Mesodermal cell (in vitro differentiated cells): ENCODE measurements around the gene OR56B4.
"Not testable (repeated sequence)": the region's sequence is repeated elsewhere in the genome, so short reads cannot be mapped to it uniquely, and the experiment has no call there.

Source experiments
- H3K27ac ChIP-seq: 2 replicates; pipeline ENCODE4 v1.7.0; 2013; ENCODE audit warnings: mild to moderate bottlenecking, low read depth, low read length, moderate library complexity; ENCODE audit not compliant: severe bottlenecking
- H3K36me3 ChIP-seq: 2 replicates; pipeline ENCODE4 v1.7.1; 2013; ENCODE audit warnings: mild to moderate bottlenecking, low read length, moderate library complexity; ENCODE audit not compliant: control insufficient read depth, insufficient read depth
- H3K4me1 ChIP-seq: one replicate; pipeline ENCODE4 v1.7.1; 2013; ENCODE audit warnings: mild to moderate bottlenecking, low read length; ENCODE audit not compliant: insufficient read depth, control insufficient read depth, poor library complexity, severe bottlenecking
- H3K4me3 ChIP-seq: 2 replicates; pipeline ENCODE4 v1.7.0; 2013; ENCODE audit warnings: low read length, control low read depth, mild to moderate bottlenecking; ENCODE audit not compliant: insufficient read depth, poor library complexity, severe bottlenecking; ENCODE audit errors: extremely low read depth
- H3K9me3 ChIP-seq: 2 replicates; pipeline ENCODE4 v1.7.1; 2013; ENCODE audit warnings: mild to moderate bottlenecking, low read length, moderate library complexity; ENCODE audit not compliant: control insufficient read depth
- WGBS, 2 experiments: methylation state at CpG; one replicate each; pipeline ENCODE4 v1.1.5; 2013; ENCODE audit warnings: missing lambda C conversion rate in 2 of 2; ENCODE audit not compliant: insufficient coverage in 2 of 2; 5-methylcytosine and 5-hydroxymethylcytosine counted together

The OR56B4 gene

GRCh38 chr11:6143737-6144136 is 36.3 kb downstream of the OR56B4 start:
- H3K9me3 ChIP-seq, H3K4me1 ChIP-seq, H3K36me3 ChIP-seq, H3K27ac ChIP-seq, H3K4me3 ChIP-seq: not testable (repeated sequence)
- WGBS, 2 experiments, result 60 to 73% methylated on average over 4 to 12 of the region's 21 CpGs

- Histone ChIP-seq H3K4me3 (no peak overlapping the region), H3K27ac (no peak overlapping the region), H3K9me3 (no peaks in the 10 kb centered on the region), H3K4me1 (no peaks in the 10 kb centered on the region), H3K36me3 (no peaks in the 10 kb centered on the region)
- WGBS, 2 experiments, result no CpG with 5 or more reads among the region's 1 CpG
Observed at GRCh38 chr11:6151117-6151516, 43.6 kb downstream of the OR56B4 start.

GRCh38 chr11:6152126-6152525 is 44.6 kb downstream of the OR56B4 start:
- Histone ChIP-seq H3K4me3 (no peak overlapping the region), H3K36me3 (no peaks in the 10 kb centered on the region)
- 80 to 81% methylated on average over 2 of the region's 2 CpGs for WGBS, 2 experiments

GRCh38 chr11:6156628-6157359 is 49.3 kb downstream of the OR56B4 start:
- Histone ChIP-seq H3K4me3 (no peak overlapping the region), H3K9me3 (no peaks in the 10 kb centered on the region), H3K4me1 (no peaks in the 10 kb centered on the region), H3K36me3 (no peaks in the 10 kb centered on the region), H3K27ac (no peak overlapping the region)
- 80 to 94% methylated on average over 2 of the region's 7 CpGs for WGBS, 2 experiments

More at GRCh38 chr11:6152126-6152525, 44.6 kb downstream of the OR56B4 start:
- no peaks in the 10 kb centered on the region for H3K4me1 ChIP-seq
- H3K9me3 ChIP-seq, result no peaks in the 10 kb centered on the region
- no peak overlapping the region for H3K27ac ChIP-seq
